Measurements from ENCODE around the gene NIP7. TPM values are rescaled to one million over a fixed set of nuclear protein-coding genes. Genes with fewer than 3 reads are reported as not detected.
"Not testable (repeated sequence)": the region's sequence is repeated elsewhere in the genome, so short reads cannot be mapped to it uniquely, and the experiment has no call there.

Gene NIP7
- total and polyA plus RNA-seq, 2 of the 8 experiments (the other 6 are each of a cell fraction or from before 2014, with no cell fraction given): 14.5 to 52.2 TPM

DNA sequence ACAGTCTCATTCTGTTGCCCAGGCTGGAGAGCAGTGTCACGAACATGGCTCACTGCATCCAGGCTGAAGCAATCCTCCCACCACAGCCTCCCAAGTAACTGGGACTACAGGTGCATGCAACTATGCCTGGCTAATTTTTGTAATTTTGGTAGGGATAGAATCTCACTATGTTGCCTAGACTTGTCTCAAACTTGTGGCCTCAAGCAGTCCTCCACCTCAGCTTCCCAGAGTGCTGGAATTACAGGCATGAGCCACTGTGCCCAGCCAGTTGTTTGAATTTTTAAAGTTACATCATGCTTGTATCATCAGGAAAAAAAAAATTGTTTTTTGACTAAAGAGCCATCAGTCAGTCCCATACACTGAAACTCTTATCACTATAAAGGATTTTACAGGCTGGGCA, 45.5 kb upstream of the NIP7 start (continued):
- TF ChIP-seq SUZ12 (IDR thresholded peaks at IDR 0.05; ENCODE audit: low read length): no peak
- TF ChIP-seq ZNF274 (IDR thresholded peaks at IDR 0.05; ENCODE audit: borderline replicate concordance, extremely low read depth, low read length): no peak
- no peak for TF ChIP-seq SAP30 (IDR thresholded peaks at IDR 0.05; ENCODE audit: insufficient read depth, insufficient replicate concordance, low read length)

DNA sequence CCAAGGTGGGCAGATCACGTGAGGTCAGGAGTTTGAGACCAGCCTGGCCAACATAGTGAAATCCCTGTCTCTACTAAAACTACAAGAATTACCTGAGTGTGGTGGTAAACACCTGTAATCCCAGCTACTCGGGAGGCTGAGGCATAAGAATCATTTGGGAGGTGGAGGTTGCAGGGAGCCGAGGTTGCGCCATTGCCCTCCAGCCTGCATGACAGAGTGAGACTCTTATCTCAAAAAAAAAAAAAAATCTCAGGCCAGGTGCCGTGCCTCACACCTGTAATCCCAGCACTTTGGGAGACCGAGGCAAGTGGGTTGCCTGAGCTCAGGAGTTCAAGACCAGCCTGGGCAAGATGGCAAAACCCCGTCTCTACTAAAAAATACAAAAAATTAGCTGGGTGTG, 42.8 kb upstream of the NIP7 start:
- not testable (repeated sequence) for H2BK20ac ChIP-seq (ENCODE audit: low read length); H2BK12ac ChIP-seq (ENCODE audit: low read depth, low read length); H3K14ac ChIP-seq (ENCODE audit: insufficient read length); H3K9ac ChIP-seq (replicated peaks in 1 of 4; ENCODE audit: extremely low read depth in 1 of 4, low read depth in 3 of 4, low read length in 3 of 4); H3K4me2 ChIP-seq (ENCODE audit: insufficient read depth in 1 of 2, low read depth in 2 of 2, low read length in 2 of 2); DNase-seq (ENCODE audit: low read depth in 1 of 2, low spot score in 2 of 2); H2BK15ac ChIP-seq (ENCODE audit: low read length); H2BK5ac ChIP-seq (ENCODE audit: low read depth, low read length); H4K20me1 ChIP-seq (replicated peaks in 1 of 2; ENCODE audit: control insufficient read depth in 1 of 2, insufficient read depth in 2 of 2, low read length in 2 of 2); H3K23ac ChIP-seq (ENCODE audit: insufficient read length); H2AFZ ChIP-seq (ENCODE audit: low read length); H4K91ac ChIP-seq (replicated peaks; ENCODE audit: insufficient read length, low read length); H4K8ac ChIP-seq (ENCODE audit: extremely low read depth, insufficient read depth, low read length); H2AK5ac ChIP-seq (ENCODE audit: low read depth, low read length); H2BK120ac ChIP-seq (replicated peaks; ENCODE audit: low read depth, low read length); H3K79me1 ChIP-seq (ENCODE audit: low read depth, low read length); H3K23me2 ChIP-seq (ENCODE audit: low read depth, low read length); H3K27me3 ChIP-seq (replicated peaks in 1 of 4; ENCODE audit: control insufficient read depth in 3 of 4, extremely low read depth in 1 of 4, insufficient read depth in 3 of 4, low read length in 3 of 4); H3K4me1 ChIP-seq (replicated peaks in 1 of 4; ENCODE audit: control insufficient read depth in 3 of 4, insufficient read depth in 4 of 4, low read length in 3 of 4); FAIRE-seq; H3K79me2 ChIP-seq (ENCODE audit: control insufficient read depth in 1 of 2, insufficient read depth in 2 of 2, low read length in 2 of 2); H3K4ac ChIP-seq (replicated peaks; ENCODE audit: insufficient read length, low read depth, low read length); H3K27ac ChIP-seq (ENCODE audit: low read depth, low read length); H4K5ac ChIP-seq (ENCODE audit: insufficient read length, low read depth, low read length); H3K4me3 ChIP-seq (ENCODE audit: extremely low read depth in 1 of 4, insufficient read depth in 2 of 4, low read depth in 3 of 4, low read length in 4 of 4); H3K9me3 ChIP-seq (ENCODE audit: insufficient read depth in 2 of 2, low read depth in 1 of 2, low read length in 1 of 2); H3K56ac ChIP-seq (replicated peaks; ENCODE audit: insufficient read length, low read depth, low read length); H3K18ac ChIP-seq (ENCODE audit: extremely low read depth, low read length)
- WGBS, 2 experiments (ENCODE audit: extremely low coverage in 1 of 2, insufficient coverage in 1 of 2, insufficient read length in 1 of 2, insufficient replicate concordance in 2 of 2, low coverage in 1 of 2, low lambda C conversion rate in 2 of 2, missing lambda C conversion rate in 1 of 2): 99% methylated on average over 6 of the region's 7 CpGs; no CpG with 5 or more reads in 1 of the 2 experiments
- CTCF ChIA-PET (ENCODE audit: partially characterized antibody): interaction anchor here (1.5 to 3.0 kb wide), 2 partner anchors 10 to 12 kb away, joined by 3 to 15 read pairs; no protein-coding TSS in a partner anchor
- H3K36me3 ChIP-seq (ENCODE audit: control insufficient read depth in 2 of 4, insufficient read depth in 4 of 4, low read length in 3 of 4): peaks cover 0 to 15% (median 6%) of the 10 kb centered on the region in 4 experiments; a peak in 4 of 8 replicates
- POLR2A ChIA-PET (ENCODE audit: partially characterized antibody): interaction anchor here (0.6 kb wide), 1 partner anchor 30 kb away, joined by 3 read pairs; no protein-coding TSS in a partner anchor
